ENCODE data around the gene AHNAK. TPM values are rescaled to one million over a fixed set of nuclear protein-coding genes. Genes with fewer than 3 reads are reported as not detected.
A peak's percentile ranks its signal among the peaks of the same experiment; 100 is the strongest.

Gene AHNAK
- total RNA-seq, 4 donors from 2014 or later, result 1,348 to 2,181 (median 1,745) TPM

- no peaks in the 10 kb centered on the region for H3K27me3 ChIP-seq
- ATAC-seq, result peak; percentile 21
- peaks cover 0 to 5% (median 0%) of the 10 kb centered on the region in 3 donors for H3K9me3 ChIP-seq
- H3K27ac ChIP-seq, result peak overlapping the region in 3 of 4 donors; percentile 29 to 53 (median 52)
- H3K36me3 ChIP-seq, result no peaks in the 10 kb centered on the region
- WGBS, 2 donors (ENCODE audit: low coverage in 1 of 2), result no CpG with 5 or more reads among the region's 1 CpG
- no peak for TF ChIP-seq POLR2AphosphoS5 (IDR thresholded peaks at IDR 0.05)
- TF ChIP-seq, protein P1, sequence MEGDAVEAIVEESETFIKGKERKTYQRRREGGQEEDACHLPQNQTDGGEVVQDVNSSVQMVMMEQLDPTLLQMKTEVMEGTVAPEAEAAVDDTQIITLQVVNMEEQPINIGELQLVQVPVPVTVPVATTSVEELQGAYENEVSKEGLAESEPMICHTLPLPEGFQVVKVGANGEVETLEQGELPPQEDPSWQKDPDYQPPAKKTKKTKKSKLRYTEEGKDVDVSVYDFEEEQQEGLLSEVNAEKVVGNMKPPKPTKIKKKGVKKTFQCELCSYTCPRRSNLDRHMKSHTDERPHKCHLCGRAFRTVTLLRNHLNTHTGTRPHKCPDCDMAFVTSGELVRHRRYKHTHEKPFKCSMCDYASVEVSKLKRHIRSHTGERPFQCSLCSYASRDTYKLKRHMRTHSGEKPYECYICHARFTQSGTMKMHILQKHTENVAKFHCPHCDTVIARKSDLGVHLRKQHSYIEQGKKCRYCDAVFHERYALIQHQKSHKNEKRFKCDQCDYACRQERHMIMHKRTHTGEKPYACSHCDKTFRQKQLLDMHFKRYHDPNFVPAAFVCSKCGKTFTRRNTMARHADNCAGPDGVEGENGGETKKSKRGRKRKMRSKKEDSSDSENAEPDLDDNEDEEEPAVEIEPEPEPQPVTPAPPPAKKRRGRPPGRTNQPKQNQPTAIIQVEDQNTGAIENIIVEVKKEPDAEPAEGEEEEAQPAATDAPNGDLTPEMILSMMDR (IDR thresholded peaks at IDR 0.05), result no peak
- TF ChIP-seq POLR2A (IDR thresholded peaks at IDR 0.05), result no peak
- no peak for TF ChIP-seq EP300 (IDR thresholded peaks at IDR 0.05)
- H3K4me1 ChIP-seq, result peaks cover 0 to 24% (median 6%) of the 10 kb centered on the region in 3 donors
- H3K4me3 ChIP-seq, result no peak overlapping the region
These were observed 87.5 kb downstream of the AHNAK start for GRCh38 chr11:62459080-62459479.

GRCh38 chr11:62458212-62459002, 88.2 kb downstream of the AHNAK start:
- ATAC-seq, result peak; percentile 30
- Histone ChIP-seq H3K36me3 (no peaks in the 10 kb centered on the region), H3K9me3 (peaks cover 0 to 5% (median 0%) of the 10 kb centered on the region in 3 donors), H3K4me1 (peaks cover 0 to 24% (median 6%) of the 10 kb centered on the region in 3 donors), H3K27ac (peak overlapping the region in 3 of 4 donors; percentile 29 to 53 (median 52)), H3K27me3 (no peaks in the 10 kb centered on the region), H3K4me3 (no peak overlapping the region)
- 41 to 69% methylated on average over 4 of the region's 4 CpGs for WGBS, 2 donors (ENCODE audit: low coverage in 1 of 2)
- TF ChIP-seq POLR2AphosphoS5 (IDR thresholded peaks at IDR 0.05) (no peak), EP300 (IDR thresholded peaks at IDR 0.05) (no peak), POLR2A (IDR thresholded peaks at IDR 0.05) (no peak)
- TF ChIP-seq, protein P1 (IDR thresholded peaks at IDR 0.05), result no peak

GRCh38 chr11:62457478-62457877, 89.1 kb downstream of the AHNAK start:
- TF ChIP-seq, protein P1 (IDR thresholded peaks at IDR 0.05), result no peak
- no peak for TF ChIP-seq POLR2A (IDR thresholded peaks at IDR 0.05)
- no peak for TF ChIP-seq EP300 (IDR thresholded peaks at IDR 0.05)
- TF ChIP-seq POLR2AphosphoS5 (IDR thresholded peaks at IDR 0.05), result no peak
- Histone ChIP-seq H3K9me3 (peaks cover 0 to 5% (median 0%) of the 10 kb centered on the region in 3 donors), H3K27me3 (no peaks in the 10 kb centered on the region), H3K4me1 (peaks cover 0 to 24% (median 6%) of the 10 kb centered on the region in 3 donors), H3K4me3 (no peak overlapping the region), H3K36me3 (no peaks in the 10 kb centered on the region), H3K27ac (peak overlapping the region in 1 of 4 donors; percentile 52)
- ATAC-seq, result no peak
- 71 to 100% methylated on average over 1 to 4 of the region's 4 CpGs for WGBS, 2 donors (ENCODE audit: low coverage in 1 of 2)

GRCh38 chr11:62456630-62457029, 90.0 kb downstream of the AHNAK start:
- ATAC-seq, result no peak
- TF ChIP-seq EP300 (IDR thresholded peaks at IDR 0.05) (no peak), POLR2AphosphoS5 (IDR thresholded peaks at IDR 0.05) (no peak), POLR2A (IDR thresholded peaks at IDR 0.05) (no peak)
- TF ChIP-seq, protein P1 (IDR thresholded peaks at IDR 0.05), result no peak
- no peaks in the 10 kb centered on the region for H3K36me3 ChIP-seq
- peaks cover 0 to 24% (median 6%) of the 10 kb centered on the region in 3 donors for H3K4me1 ChIP-seq
- 80% methylated on average over 2 of the region's 4 CpGs; no CpG with 5 or more reads in 1 of the 2 donors for WGBS, 2 donors (ENCODE audit: low coverage in 1 of 2)
- H3K27ac ChIP-seq, result no peak overlapping the region
- H3K4me3 ChIP-seq, result no peak overlapping the region
- H3K9me3 ChIP-seq, result peaks cover 0 to 5% (median 0%) of the 10 kb centered on the region in 3 donors
- H3K27me3 ChIP-seq, result no peaks in the 10 kb centered on the region

All from gastroesophageal sphincter (tissue), 4 donors.